GM21723 (cell line): ENCODE measurements around the gene KRTAP10-3.

Experiments
- ATAC-seq: cut with Tn5 transposase; IDR thresholded peaks from one replicate; pipeline ENCODE4 v1.9.1; 2021; ENCODE audit warnings: mild to moderate bottlenecking, moderate library complexity; ENCODE audit not compliant: unreplicated experiment

The KRTAP10-3 gene

DNA sequence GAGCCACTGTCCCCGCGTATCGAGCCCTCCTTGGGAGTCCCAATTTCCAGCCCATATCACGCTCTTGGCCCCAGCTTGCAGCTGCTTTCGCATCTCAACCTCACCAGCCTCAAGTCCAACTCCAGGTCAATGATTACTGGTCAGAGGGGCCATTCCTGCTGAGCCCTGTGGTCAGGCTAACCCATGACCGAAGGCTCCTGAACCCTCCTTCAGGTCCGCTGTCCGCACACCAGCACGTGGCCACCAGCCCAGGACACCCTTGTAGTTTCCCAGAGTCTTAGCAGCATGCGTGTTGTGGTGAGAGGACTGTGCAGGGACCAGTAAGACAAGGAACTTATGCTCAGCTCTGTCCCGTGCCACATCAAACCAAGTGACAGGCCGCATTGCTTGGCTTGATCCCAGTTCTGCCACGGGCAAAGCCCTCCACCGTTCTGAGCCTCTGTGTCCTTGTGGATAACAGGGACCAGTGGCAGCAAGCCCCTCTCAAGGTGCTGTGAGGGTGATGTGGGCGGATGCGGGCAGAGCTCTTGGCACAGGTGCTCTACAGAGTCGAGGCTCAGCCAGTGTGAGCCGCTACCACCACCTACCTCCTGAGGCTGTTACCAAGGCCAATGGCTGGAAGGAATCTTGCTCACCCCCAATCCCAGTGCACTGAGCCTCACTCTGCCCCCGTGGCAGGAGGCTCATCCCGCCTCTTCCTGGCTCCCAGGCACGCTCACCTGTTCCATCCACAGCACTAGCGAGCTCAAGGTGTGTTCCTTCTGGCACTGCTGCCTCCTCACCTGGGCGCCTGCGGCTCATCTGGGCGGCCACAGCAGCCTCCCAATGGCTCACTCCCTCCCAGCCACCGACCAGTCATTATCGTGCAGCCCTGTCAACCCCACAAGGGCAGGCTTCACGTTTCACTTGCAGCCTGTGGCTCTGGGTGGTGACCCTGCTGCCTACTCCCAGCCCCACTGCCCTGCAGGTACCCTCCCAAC, 39.0 kb downstream of the KRTAP10-3 start:
- no peak for ATAC-seq

DNA sequence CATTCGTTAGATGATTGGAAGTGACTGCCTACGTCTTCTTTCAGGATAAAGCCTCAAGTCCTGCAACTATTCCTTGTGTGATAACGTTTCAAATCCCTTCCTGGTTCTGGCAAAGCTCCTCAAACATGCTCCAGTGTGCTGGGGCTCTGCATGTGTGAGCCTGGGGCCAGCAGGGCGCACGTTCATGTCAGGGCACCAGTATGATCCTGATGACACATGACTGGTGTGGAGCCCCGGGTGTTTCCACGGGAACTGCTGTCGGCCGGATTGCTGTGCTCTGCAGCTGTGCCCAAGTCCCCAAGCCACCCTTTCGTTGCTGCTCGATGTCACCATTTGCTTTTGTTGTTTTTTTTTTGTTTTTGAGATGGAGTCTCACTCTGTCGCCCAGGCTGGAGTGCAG, 39.9 kb downstream of the KRTAP10-3 start:
- ATAC-seq: no peak

DNA sequence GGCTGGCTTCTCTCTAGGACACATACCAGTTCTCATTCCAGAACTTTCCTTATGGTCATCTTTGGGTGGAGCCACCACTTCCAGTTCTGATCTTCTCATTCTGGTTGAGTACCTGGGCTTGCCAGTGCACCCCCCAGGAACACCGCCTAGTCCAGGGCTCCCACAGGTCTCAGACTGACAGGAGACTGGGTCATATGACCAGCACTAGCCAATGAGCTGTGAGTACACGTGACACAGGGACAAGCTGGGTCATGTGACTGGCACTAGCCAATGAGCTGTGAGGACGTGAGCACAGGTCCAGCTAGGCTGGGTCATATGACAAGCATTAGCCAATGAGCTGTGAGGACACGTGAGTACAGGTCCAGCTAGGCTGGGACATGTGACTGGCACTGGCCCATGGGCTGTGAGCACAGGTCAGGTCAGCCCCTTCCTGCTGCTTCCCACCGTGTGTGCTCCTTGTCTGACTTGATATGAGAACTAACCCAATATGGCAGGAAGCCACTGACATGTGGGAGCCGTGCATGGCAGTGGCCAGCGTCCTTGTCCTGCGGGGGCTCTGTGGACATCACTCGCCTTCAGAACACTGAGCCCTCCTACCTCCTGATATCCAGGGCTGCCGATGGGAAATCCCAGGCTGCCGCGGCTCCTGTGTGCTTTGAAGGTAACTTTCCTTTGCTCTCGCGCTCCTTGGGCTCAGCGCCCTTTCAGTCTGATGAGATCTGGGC, 41.3 kb downstream of the KRTAP10-3 start:
- no peak for ATAC-seq

DNA sequence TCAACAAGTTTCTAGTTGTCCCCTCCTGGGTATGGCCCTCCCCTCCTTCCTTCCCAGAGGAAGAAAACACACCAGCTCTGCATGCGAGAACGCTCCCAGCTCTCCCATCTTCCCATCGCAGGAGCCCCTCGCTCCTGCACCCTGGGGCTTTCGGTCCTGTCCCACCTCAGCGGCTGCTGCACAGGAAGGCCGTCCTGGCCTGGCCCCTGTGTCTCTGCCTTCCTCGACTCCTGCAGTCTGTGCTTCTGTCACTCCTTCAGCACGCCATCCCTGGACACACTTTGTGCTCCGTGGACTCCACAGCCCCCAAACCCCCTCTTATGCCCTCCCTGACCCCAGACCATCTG, 41.8 kb downstream of the KRTAP10-3 start:
- no peak for ATAC-seq

DNA sequence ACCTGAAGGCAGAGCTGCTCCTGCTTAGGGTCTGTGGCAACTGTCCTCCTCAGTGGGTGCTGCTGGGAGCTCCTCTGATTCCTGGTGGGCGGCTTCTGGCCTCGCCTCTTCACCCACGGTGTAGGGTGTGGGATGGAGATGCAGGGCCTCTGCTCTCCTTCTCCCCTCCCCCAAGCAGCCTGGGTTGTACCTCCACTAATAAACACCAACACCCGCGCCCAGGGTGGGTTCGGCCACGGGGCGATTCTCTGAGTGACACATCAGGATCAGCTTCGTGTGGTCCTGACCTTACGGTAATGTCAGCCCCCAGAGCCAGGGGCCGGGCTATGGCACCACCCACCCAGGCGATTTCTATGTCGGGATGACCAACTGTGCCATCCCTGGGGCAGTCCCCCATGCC, 42.3 kb downstream of the KRTAP10-3 start:
- ATAC-seq: no peak

DNA sequence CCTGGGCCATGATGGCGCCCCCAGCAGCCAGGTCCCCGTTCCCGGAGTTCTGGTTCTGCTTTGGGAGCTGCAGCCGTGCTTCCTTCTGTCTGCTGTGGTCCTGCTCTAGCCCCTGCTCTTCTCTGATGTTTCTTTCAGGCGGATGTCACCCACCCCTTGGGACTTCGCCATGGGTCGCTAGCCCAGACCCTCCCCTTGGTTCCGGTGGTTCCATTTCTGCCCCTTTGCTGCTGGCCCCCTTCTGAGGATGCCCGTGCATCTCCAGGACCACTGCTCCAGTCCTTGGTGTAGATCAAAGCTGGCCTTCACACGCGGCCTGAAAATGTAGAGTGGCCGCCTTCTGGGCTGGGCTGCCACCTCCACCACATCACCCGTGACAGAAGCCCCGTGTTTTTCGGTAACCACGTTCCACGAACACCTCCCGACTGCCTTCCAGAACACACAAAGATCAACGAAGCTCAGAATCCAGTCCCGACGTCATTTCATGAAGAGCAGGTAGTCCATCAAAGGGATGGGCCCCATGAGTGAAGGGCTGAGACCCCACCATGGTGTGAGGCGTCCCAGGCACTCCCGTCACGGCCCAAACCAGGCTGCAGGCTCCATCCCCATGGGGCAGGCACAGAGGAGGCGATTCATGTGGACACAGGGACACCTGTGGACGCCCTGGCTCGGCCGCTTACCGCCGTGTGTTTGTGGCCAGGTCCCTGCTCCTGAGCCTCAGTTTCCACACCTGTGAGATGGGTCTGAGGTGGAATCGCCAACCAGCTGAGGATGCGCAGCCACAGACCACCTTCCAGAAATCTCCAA, 43.0 kb downstream of the KRTAP10-3 start:
- no peak for ATAC-seq

DNA sequence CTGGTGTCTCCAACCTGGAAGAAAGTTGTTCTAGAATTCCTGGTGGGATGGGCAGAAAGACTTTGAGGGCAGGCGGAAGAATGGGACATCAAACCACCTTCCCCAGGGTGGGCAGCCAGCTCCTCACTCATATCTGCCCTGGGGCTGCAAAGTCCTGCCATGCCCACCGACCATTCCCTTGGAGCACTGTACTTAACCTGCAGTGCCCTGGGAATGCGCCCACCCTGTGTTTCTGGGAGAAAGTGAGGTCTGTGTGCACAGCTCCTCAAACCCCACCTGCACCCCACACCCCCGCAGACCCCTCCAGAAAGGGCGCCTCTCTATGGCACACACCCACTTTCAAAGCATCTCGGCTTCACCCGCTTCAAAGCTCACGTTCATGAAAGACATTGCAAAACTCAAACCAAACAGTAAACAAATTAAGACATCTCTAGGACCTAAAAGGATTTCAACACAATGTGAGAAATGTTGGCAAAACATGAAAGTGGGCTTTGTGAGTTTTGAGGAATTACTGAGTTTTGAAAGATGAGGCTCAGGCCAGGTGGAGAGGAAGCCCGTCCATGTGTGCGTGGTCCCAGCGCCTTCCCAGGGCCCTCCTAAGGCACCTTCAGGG, 43.7 kb downstream of the KRTAP10-3 start:
- no peak for ATAC-seq

DNA sequence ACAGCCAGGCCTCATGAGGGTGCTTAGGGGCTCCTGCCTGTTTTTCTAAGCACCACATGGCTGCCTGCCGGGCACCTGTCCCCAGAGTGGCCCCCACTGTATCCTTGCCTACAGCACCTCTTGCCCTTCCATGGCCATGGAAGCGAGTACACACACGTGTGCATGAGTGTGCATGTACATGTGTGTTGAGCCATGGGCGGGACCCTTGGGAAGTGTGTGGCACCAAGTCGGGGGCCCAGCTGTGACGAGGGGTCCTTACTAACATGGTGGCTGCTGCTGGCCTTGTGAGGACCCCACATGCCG, 44.4 kb downstream of the KRTAP10-3 start:
- no peak for ATAC-seq

DNA sequence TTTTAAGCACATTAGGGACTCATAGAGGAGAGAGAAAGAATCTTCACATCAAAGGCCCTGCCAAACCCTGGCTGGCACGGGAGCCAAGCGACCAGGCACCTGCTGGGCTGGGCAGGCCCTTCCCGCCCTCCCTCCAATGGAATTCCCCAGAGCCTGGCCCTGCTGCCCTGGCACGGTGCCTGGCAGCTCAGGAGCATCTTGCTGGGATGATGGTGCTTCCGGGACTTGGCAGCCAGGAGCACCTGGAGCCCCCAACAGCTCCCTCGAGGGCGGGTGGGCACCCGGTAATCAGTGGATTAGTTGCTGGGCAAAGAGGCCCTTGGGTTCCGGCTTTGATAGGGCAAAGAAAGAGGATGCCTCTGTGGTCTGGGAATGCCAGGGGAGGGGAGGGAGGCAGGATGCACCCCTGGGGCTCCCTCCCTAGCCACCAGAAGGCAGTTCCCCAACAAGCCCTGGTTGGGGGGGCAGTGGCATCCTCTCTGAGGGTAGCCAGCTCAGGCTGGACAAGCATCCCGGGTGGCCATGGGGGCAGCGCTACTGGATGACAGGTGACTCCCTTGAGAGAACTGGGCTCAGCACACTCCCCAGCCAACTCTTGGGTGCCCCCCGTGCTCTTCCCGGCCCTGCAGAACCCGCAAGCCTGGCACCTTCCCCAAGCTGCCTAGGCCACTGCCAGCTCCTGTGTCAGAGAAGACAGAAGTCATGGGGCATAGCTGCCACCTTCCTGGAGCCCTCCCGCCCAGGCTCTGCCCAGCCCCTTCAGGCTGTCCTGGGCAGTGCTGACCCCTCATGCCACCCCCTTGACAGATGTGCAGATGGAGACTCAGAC, 45.0 kb downstream of the KRTAP10-3 start:
- ATAC-seq: no peak

DNA sequence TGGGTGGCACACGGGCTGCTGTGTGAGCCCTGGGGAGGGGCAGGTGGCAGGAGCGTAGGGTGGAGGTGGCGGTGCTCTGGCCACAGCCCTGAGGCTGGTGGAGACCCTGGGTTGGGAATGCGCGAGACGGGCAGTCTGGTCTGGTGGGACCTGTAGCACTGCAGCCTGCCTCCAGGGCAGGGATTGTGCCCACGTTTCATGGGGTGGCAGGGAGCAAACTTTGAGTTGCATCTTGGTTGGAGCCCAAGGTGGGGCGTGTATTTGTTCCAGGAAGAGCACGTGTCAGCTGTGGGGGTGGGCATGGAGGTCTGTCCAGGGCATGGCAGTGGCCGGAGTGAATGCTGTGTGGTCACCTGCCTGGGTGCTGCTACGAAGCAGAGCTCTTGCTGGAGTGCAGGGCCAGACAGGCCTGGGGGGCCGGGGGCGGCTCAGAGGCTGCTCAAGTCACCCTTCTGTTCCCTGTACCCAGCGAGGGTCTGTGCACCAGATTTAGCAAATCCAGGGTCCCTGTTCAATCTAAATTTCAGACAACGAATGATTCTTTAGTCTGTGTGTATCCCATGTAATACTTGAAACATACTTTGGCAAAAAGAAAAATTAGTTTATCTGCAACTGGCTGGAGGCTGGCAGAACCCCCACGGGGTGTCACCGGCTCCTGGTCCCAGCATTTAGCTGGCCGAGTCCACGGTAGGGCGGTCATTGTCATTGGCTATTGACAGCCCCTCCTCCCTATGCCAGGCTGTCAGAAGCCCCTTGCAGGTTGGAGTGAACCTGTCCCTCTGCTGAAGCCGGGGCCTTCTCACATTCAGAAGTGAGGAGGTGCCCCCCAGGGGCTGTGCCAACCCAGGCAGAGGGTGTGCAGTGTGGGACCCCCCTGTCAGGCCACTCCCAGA, 45.9 kb downstream of the KRTAP10-3 start:
- no peak for ATAC-seq

DNA sequence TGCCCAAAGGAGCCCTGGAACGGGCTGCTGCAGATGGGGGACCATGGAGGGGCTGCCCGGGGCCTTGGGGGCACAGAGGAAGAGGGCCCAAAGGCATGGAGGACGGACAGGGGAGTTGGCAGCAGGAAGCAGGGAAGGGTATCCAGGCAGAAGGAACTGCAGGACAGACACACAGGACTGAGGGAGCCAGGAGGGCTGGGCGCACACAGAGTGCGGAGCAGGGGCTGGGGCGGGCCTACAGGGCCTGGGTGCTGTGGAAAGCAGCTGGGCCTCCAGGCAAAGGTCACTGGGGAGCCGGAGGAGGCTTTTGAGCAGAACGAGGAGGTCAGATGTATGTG, 46.7 kb downstream of the KRTAP10-3 start:
- ATAC-seq: no peak

DNA sequence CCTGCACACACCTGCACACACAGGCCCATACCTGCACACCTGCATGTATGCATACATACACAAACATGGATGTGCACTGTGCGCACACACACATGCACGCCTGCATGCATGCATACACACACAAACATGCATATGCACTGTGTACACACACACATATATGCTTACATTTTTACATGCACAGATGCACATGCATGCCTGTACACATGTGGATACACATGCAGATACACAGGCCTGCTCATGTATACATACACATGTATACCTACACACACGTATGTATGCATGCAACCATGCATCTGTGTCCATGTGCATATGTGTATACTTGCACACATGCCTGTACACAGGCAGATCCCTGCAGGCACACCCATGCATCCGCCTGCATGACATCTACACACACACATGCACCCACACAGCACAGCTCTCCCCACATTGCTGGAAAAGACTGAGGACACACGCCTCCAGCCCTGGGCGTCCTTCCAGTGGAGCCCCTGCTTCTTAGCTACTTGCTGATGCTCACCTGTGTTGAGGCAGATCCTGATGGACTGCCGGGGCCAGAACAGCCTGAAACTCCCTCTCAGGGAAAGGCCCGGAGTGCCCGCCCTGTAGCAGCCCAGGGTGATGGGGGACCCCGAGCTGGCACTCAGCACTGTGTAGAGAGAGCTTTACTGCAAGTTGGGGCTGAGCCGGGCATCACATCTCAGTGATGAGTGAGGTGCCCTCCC, 47.2 kb downstream of the KRTAP10-3 start:
- no peak for ATAC-seq

DNA sequence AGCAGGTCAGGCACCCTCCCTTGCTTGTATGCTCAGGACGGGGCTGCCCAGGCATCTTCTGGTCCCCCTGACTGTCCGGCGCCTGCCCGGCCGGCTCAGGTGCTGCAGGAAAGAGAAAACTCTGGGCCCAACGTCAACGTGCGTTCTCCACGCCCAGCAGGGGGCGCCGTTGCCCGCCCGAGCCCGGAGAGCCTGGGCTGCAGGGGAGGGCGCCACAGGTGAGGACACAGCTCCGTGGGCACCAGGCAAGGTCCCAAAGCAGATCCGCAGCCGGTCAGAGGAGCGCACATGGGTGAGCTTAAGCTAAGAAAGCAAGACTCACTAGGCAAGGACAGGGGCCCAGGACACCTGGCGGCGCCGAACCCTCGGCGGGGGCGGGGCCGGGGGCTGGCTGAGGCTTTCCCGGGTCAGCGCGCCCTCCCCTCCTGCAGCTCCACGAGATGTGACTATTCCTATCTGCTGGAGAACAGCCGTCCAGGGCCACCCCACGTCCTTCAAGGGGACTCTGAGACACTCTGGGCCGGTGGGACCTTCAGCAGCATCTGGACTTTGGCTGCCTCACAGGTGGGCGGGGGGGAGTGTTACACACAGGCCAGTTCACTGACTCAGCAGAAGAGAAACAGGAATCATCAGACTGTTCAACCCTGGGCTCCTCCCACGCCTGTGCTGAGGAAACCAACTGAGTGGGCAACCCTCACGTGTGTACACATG, 47.9 kb downstream of the KRTAP10-3 start:
- no peak for ATAC-seq

DNA sequence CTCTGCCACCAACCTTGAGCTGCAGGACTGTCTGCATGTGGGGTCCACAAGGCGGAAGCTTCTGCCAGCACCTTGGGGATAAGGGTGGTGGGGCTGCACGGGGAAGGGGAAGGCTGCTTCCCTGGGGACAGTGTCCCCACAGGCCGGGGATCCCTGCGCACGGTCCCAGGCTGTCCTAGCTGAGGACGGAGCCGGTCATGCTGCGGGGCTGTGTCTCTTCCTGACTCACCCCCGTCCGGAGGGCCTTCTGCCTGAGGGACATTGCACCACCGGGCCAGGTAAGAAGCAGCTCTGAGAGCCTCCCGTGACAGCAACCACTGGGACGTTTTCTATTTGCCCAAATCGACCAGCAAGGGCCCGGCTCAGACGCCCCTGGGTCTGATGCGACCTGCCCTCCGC, 48.5 kb downstream of the KRTAP10-3 start:
- no peak for ATAC-seq

DNA sequence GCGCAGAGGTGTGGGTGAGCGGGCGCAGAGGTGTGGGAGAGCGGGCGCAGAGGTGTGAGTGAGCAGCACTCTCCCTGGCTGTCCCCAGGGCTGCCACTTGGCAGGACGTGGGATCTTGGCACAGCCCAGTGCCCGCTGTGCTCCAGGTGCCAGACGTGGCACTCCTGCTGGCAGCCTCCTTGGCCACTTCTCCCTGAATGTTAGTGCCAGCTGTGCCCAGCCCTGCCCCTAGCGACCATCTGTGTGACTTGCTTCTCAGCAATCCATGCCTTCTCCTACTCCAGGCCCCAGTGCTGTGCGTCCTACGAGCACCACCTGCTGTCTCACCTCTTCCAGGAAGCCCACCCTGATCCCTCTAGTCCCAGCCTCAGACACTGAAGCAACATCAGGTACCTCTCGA, 49.1 kb downstream of the KRTAP10-3 start:
- no peak for ATAC-seq

DNA sequence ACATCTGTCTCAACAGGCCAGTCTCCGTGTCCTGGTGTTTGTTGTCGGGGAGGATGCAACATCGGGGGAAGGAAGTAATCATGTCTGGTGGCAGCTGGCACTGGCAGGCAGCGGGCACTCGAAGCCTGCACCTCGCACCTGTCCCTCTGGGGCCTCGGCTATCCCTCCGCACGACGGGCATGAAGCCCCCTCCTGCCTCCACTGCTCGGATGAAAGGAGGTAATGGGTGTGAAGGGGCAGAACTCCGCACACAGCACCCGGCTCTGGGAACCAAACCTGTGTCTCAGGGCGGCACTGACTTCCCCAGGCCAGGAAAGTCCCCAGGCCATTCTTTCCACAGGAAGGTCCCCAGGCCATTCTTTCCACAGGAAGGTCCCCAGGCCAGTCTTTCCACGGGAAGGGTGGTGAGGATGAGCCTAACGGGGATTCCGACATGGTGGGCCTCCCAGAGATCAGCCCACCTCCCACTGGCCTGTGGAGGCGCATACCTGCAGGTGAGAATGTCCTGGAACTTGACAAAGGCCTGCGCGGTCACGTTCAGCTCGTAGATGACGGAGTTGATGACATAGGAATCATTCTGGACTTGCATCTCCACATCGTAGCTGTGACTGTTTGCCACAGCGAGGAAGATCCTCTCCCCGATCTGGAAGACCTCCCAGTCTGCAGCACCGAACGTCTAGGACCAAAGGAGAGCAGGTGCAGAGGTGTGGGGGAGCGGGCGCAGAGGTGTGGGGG, 49.7 kb downstream of the KRTAP10-3 start:
- ATAC-seq: no peak

DNA sequence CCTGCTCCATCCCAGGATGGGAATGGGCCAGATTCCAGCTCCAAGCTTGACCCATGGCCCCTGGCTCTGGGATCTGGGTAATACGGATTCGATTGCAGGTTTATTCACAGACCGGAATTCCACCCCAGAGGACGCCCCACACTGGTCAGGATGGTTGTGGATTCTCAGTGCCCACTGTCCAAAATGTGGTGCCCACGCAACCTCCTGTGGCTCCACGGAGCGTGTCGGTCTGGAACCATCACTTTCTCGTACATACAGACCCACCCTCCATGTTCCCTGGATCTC, 50.2 kb downstream of the KRTAP10-3 start:
- no peak for ATAC-seq
